T-helper 2 cell (primary cell): ENCODE results near the gene NBEA.

ENCODE experiments used
- DNase-seq, 5 experiments: peaks; one replicate each; pipeline versions ENCODE4 v3.0.0 to v3.0.0-alpha.2; 2012 to 2022

Gene NBEA

GRCh38 chr13:35716186-35716585 lies 774.1 kb downstream of the NBEA start:
- DNase-seq = no peak

GRCh38 chr13:35716729-35717128 lies 774.7 kb downstream of the NBEA start:
- DNase-seq = no peak

- DNase-seq = no peak
Measured at GRCh38 chr13:35718084-35718483, 776.0 kb downstream of the NBEA start.

GRCh38 chr13:35720290-35720689 lies 778.2 kb downstream of the NBEA start:
- DNase-seq = no peak

- DNase-seq = peak in 1 of 5 experiments; percentile 8
Measured at GRCh38 chr13:35720690-35721554, 778.9 kb downstream of the NBEA start.
